ENCODE measurements around the gene TRAPPC10.

Gene TRAPPC10

GRCh38 chr21:43983390-43983789, 28.7 kb upstream of the TRAPPC10 start:
- no peak for DNase-seq (ENCODE audit: low read depth)

- no peak for DNase-seq (ENCODE audit: low read depth)
These were observed 28.2 kb upstream of the TRAPPC10 start for GRCh38 chr21:43983860-43984420.

GRCh38 chr21:43984905-43985689, 27.0 kb upstream of the TRAPPC10 start:
- no peak for DNase-seq (ENCODE audit: low read depth)

- no peak for DNase-seq (ENCODE audit: low read depth)
These were observed 26.3 kb upstream of the TRAPPC10 start for GRCh38 chr21:43985690-43986251.

- no peak for DNase-seq (ENCODE audit: low read depth)
These were observed 25.3 kb upstream of the TRAPPC10 start for GRCh38 chr21:43986544-43987451.

GRCh38 chr21:43987509-43987908, 24.6 kb upstream of the TRAPPC10 start:
- no peak for DNase-seq (ENCODE audit: low read depth)

GRCh38 chr21:43988016-43988415, 24.1 kb upstream of the TRAPPC10 start:
- no peak for DNase-seq (ENCODE audit: low read depth)

- DNase-seq (ENCODE audit: low read depth) = no peak
These were observed 23.4 kb upstream of the TRAPPC10 start for GRCh38 chr21:43988506-43989230.

- DNase-seq (ENCODE audit: low read depth) = no peak
These were observed 22.7 kb upstream of the TRAPPC10 start for GRCh38 chr21:43989401-43989800.

- DNase-seq (ENCODE audit: low read depth) = no peak
These were observed 20.6 kb upstream of the TRAPPC10 start for GRCh38 chr21:43991447-43991991.

- DNase-seq (ENCODE audit: low read depth) = no peak
These were observed 20.0 kb upstream of the TRAPPC10 start for GRCh38 chr21:43992121-43992520.

GRCh38 chr21:43993420-43993934, 18.6 kb upstream of the TRAPPC10 start:
- no peak for DNase-seq (ENCODE audit: low read depth)

- DNase-seq (ENCODE audit: low read depth) = no peak
These were observed 18.0 kb upstream of the TRAPPC10 start for GRCh38 chr21:43994085-43994484.

GRCh38 chr21:43994646-43995045, 17.5 kb upstream of the TRAPPC10 start:
- DNase-seq (ENCODE audit: low read depth) = no peak

GRCh38 chr21:43995521-43996105, 16.5 kb upstream of the TRAPPC10 start:
- DNase-seq (ENCODE audit: low read depth) = no peak

- no peak for DNase-seq (ENCODE audit: low read depth)
These were observed 14.1 kb upstream of the TRAPPC10 start for GRCh38 chr21:43997766-43998742.

GRCh38 chr21:44000360-44000759, 11.7 kb upstream of the TRAPPC10 start:
- DNase-seq (ENCODE audit: low read depth) = no peak

GRCh38 chr21:44002511-44002910, 9.6 kb upstream of the TRAPPC10 start:
- no peak for DNase-seq (ENCODE audit: low read depth)

- DNase-seq (ENCODE audit: low read depth) = no peak
These were observed 8.7 kb upstream of the TRAPPC10 start for GRCh38 chr21:44003307-44003966.
